SKM-1 treated with dmso at 0.1 percent for 144 hours (cell line): ENCODE data around the gene ATL3.
A peak's percentile ranks its signal among the peaks of the same experiment; 100 is the strongest.

Source experiments
- DNase-seq: peaks from one replicate; lab custom pipeline; 2025; ENCODE audit not compliant: unreplicated experiment; lab: John Stamatoyannopoulos, UW

Gene ATL3, protein sequence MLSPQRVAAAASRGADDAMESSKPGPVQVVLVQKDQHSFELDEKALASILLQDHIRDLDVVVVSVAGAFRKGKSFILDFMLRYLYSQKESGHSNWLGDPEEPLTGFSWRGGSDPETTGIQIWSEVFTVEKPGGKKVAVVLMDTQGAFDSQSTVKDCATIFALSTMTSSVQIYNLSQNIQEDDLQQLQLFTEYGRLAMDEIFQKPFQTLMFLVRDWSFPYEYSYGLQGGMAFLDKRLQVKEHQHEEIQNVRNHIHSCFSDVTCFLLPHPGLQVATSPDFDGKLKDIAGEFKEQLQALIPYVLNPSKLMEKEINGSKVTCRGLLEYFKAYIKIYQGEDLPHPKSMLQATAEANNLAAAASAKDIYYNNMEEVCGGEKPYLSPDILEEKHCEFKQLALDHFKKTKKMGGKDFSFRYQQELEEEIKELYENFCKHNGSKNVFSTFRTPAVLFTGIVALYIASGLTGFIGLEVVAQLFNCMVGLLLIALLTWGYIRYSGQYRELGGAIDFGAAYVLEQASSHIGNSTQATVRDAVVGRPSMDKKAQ

DNA sequence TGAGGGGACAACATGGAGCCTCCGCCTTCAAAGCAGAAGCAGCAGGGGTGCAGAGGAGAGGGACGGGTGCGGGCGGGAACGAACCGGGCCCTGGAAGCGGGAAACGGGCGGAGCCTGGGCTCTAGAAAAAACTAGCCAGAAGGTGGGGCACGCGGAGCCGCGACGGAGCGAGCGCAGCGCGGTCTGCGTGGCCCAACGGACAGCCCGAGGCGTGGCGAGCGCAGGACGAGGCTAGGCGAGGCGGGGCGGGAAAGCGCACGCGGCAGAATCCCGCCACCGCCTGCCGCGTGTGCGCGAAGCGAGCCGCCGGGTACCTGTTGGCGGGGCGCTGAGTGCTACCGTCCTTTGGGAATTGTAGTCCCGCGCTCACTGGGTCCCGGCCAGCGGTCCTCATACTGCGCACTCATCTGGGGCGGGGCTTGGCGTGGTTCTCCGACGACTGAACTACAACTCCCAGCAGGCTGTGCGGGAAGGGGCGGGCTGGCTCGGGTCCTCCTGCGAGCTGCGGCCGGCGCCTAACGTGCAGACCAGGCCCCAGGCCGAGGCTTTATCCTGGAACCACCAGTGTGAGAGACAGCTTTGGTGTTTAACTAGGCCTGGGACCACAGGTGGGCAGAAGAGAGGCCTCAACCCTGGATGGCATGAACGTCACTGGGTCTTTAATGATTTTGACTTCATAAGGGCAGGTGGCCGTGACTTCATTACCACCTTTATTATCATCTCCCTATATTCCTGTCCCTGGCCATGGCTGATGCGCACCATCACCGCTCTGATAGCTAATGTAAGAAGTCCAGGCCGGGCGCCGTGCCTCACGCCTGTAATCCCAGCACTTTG lies at the start of gene ATL3:
TSS of gene ATL3 (minus strand) at position 55 of the 834 bp plus-strand sequence. CDS start at position 14, 41 bp downstream.
- DNase-seq, result peak; percentile 95

DNA sequence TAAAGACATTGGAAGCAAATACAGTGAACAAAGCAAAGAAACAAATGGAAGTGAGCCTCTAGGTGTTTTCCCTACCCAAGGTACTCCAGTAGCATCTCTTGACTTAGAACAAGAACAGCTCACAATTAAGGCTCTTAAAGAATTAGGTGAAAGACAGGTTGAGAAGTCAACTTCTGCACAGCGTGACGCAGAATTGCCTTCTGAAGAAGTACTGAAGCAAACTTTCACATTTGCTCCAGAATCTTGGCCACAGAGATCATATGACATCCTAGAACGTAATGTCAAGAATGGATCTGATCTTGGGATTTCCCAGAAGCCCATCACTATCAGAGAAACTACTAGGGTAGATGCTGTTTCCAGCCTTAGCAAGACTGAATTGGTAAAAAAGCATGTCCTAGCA lies 49.4 kb upstream of the ATL3 start:
- no peak for DNase-seq

DNA sequence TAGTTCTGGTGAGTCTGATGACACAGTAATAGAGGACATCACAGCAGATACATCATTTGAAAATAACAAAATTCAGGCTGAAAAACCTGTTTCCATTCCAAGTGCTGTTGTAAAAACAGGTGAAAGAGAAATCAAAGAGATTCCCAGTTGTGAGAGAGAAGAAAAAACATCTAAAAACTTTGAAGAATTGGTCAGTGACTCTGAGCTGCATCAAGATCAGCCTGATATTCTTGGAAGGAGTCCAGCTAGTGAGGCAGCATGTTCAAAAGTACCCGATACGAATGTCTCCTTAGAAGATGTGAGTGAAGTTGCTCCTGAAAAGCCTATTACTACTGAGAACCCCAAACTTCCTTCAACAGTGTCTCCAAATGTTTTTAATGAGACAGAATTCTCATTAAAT lies 48.8 kb upstream of the ATL3 start:
- DNase-seq, result no peak

DNA sequence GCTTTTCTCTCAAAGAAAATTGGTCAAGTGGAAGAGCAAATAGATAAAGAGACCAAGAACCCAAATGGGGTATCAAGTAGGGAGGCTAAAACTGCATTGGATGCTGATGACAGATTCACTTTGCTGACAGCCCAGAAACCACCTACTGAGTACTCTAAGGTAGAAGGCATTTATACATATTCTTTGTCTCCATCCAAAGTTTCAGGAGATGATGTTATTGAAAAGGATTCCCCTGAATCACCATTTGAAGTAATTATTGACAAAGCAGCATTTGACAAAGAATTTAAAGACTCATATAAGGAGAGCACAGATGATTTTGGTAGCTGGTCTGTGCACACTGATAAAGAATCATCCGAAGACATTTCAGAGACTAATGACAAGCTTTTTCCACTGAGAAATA lies 47.8 kb upstream of the ATL3 start:
- no peak for DNase-seq

DNA sequence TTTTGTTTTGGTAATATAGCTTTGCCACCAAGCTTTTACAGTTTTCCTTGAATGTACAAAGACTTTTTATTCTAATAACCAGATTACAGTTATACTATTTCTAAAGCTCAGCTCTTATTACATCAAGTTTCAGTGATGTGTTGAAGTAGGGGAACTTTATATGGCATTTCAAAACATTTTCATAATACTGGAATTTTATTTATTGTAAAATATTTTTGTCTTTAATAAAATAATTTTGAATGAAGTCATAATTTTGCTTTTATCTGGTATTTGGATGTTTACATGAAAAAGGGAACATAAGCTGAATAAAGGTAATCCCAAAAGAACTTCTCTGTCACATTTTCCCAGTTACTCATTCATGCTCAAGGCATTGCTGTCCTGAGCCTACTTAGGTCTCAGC lies 44.9 kb upstream of the ATL3 start:
- DNase-seq, result no peak

DNA sequence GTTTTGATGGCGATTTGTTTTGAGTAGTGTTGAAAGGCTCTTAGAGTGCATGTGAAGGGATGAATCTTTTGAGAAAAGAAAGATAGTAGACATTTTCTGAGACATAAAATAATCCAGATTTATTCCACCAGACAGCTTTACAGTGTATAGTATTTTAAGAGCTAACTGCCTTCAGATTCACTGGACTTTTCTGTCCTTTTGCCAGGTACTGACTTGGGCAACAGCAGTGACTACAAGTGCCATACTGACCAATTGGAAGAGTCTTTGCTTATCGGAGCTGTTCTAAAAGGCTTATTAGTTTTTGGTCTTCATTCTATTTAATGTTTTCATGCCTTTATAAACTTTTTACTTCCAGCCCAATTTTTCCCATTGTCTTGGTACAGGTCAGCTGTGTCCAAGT lies 42.6 kb upstream of the ATL3 start:
- no peak for DNase-seq

DNA sequence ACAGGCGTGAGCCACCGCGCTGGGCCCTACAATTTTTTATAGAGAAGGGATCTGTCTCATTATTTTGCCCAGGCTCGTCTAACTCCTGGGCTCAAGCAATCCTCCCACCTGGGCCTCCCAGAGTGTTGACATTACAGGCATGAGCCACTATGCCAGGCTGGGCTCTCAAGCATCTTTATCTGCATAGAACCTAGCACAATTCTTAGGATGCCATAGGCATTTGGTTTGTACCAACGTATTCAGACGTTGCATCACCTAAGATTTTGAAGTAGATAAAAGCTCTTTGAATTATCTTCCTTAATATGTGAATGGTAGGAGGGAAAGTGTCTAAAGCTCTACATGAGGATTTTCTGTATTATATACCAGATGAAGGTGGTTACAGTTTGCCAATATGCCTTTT lies 40.7 kb upstream of the ATL3 start:
- DNase-seq, result no peak

DNA sequence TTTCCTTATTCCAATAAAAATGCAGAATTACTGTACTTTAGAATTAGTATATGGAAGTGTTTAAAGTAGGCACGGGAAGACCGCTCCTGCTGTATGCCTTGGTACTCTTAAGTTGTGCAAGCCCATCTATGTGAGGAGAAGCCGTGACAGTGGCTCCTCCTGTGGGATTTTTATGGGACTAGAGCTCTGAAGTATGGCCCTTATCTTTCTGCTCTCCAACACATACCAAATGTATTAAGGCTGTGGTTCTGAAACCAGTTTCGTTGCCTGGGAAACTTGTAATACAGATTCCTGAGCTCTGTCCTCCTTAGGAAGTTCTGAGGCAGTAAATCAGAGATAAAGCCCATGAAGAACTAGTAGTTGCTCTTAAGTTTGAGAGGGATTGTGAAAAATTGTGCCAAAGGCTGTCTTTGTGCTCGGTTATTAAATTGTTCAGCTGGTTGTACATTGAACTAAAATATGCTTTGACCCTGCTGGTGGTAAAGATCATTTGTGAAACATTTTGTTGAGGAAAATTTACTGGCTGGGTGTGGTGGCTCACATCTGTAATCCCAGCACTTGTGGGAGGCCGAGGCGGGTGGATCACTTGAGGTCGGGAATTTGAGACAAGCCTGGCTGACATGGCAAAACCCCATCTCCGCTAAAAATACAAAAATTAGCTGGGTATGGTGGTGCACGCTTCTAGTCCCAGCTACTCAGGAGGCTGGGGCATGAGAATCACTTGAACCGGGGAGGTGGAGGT lies 39.5 kb upstream of the ATL3 start:
- DNase-seq, result no peak

DNA sequence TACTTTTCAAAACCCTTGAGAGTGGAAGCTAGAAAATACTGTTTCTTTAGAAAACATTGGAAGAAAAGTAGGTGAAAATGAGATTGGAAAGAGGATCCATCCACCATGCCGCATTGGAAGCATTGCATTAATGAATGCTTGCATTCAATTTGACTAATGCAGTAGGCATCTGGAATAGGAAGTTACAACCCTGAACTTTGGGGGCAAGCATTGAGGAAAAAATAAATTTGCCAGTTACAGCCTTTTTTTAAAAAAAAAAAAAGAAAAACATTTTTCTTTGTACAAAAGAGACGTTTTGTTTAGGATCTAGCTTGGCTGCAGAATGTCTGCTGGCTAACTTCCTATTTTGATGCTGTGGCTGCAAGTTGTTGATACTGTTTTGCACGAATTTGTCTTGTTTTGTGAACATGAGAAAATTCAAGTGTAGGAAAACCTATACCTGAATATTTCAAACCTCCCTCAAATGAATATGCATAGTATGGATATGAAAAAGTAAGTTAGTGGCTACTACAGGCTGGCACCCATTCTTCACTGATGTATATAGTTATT lies 38.2 kb upstream of the ATL3 start:
- no peak for DNase-seq

DNA sequence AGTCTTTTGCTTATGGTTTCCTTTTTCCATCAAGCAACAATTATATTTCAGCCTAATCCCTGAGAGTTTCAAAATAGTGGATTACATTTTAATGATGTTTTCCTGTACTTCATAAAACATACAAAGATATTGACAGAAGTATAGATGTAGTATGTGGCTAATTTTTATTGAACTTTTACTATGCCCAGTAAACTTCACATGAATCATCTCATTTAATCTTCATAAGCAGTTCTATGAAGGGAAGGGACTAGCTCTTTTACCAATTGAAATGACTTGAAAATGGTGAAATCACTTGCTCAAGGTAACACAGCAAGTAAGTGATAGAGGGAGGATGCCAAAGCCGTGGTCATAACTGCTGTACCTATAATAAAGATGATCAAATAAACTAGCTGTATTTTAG lies 37.6 kb upstream of the ATL3 start:
- DNase-seq, result no peak

DNA sequence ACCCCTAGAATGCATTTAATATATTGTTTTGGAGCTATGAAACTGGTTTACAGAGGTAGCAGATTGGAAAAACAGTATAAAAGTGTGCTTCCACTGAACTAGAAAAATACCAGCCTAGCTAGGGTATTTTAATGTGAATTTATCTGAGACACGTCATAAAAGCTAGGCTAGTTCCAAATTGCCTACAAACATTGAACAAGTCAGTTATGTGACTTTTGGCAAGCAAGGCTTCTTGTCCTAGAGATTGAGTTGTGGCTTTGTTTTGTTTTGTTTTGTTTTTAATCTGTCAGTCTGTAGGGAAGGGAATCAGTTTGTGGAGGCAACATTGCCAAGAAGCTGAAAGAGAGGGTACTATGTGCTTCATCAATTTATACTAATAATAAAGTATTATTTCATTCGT lies 34.4 kb upstream of the ATL3 start:
- no peak for DNase-seq

DNA sequence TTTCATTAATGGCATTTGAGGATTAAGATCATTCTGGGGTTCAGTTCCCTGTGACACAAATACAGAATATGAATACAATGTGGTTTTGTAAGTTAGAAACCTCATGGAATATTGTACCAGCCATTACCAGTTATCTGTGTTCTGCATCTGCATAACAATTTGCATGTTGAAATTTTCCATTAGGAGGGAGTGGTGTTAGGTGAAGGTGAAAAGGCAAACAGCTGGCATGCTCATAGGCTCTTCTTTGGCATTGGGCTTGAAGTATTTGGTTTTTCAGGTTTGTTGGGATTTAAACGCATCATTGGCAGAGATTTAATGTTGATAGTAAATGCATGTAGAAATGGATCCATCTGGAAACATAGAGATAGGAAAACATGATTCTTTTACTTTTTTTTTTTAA lies 28.7 kb upstream of the ATL3 start:
- DNase-seq, result no peak

DNA sequence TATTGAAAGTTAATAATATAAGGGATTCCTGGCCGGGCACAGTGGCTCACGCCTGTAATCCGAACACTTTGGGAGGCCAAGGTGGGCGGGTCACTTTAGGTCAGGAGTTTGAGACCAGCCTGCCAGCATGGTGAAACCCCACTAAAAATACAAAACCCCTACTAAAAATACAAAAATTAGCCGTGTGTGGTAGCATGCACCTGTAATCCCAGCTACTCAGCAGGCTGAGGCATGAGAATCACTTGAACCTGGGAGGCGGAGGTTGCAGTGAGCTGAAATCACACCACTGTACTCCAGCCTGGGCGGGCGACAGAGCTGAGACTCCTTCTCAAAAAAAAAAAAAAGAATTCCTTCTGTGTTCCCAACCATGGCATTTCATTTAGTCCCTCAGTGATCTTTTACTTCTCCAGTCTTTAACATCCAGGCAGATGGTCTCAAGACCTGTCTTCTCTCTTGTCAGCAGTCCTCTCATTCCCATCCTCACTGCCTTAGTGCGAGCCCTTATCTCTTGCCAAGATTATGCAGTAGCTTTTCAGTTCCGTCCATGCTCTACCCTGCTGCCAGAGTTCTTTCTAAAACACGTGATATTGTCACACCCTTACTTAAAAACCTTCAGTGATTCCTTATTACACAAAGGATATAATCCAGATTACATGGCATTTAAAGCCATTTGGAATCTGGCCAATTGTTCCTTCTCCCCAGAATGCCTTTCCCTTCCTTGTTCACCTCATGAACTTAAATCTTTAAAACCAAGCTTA lies 28.0 kb upstream of the ATL3 start:
- DNase-seq, result no peak

DNA sequence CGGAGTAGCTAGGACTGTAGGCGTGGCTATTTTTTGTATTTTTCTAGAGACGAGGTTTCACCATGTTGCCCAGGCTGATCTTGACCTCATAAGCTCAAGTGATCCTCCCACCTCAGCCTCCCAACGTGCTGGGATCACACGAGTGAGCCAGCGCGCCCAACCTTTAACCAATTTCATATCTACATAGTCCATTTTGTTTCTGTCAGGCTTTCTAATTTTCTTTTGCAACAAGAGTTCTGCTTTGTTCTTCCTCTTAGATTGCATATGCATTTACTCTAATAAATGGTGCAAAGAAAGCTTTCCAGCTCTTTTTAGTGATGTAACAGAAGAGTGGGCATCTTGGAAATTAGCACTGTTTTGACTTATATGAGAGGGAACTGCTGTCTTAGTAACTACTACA lies 23.4 kb upstream of the ATL3 start:
- no peak for DNase-seq

DNA sequence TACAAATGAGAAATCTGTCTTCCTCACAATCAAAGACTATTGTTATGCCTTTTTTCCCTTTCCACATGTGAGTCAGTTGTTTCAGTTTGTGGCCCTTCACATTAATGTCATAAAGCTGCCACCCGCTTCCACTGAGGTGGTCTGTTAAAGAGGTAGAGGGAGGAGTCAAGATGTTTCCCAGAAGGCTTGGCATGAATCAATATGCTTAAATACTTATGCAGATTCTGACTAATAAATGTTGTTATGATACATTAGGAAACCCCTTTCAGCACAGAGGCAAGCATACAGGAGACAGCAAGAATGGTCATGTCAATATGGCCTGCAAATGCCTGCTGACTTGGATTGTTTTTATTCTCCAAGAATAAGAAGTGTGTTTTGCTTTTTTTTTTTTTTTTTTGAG lies 16.7 kb upstream of the ATL3 start:
- no peak for DNase-seq

DNA sequence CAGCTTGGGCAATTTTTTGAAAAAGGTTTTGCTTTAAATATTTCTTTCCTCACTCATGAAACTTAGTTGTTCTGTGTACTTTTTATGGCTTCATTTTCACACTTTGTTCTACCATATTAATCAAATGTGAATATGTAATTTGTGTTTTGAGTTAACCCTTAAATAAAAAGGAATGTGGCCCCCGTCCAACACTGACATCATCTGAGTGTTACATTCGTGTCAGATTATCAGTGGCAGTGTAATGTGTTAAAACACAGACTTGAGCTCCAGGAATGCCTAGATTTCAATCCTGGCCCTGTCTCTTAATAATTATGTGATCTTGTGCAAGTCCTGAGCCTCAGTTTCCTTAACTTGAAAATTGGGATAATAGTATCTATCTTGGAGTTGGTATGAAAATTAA lies 15.8 kb upstream of the ATL3 start:
- DNase-seq, result no peak

DNA sequence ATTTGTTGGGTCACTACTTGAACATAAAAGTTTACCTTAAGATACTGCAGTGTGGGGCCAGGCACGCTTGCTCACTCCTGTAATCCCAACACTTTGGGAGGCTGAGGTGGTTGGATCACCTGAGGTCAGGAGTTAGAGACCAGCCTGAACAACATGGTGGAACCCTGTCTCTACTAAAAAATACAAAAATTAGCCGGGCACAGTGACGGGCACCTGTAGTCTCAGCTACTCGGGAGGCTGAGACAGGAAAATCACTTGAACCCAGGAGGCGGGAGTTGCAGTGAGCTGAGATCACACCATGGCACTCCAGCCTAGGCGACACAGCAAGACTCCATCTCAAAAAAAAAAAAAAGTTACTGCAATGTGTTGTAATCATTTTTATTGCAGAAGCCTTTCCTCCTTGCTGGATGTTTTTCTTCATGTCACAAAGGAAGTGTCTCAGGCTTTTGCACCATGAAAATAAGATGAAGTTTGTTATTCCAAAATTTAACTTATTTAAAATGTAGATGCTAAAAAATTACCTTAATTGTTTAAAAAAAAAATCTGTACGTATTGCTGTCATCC lies 14.1 kb upstream of the ATL3 start:
- peak; percentile 28 for DNase-seq

DNA sequence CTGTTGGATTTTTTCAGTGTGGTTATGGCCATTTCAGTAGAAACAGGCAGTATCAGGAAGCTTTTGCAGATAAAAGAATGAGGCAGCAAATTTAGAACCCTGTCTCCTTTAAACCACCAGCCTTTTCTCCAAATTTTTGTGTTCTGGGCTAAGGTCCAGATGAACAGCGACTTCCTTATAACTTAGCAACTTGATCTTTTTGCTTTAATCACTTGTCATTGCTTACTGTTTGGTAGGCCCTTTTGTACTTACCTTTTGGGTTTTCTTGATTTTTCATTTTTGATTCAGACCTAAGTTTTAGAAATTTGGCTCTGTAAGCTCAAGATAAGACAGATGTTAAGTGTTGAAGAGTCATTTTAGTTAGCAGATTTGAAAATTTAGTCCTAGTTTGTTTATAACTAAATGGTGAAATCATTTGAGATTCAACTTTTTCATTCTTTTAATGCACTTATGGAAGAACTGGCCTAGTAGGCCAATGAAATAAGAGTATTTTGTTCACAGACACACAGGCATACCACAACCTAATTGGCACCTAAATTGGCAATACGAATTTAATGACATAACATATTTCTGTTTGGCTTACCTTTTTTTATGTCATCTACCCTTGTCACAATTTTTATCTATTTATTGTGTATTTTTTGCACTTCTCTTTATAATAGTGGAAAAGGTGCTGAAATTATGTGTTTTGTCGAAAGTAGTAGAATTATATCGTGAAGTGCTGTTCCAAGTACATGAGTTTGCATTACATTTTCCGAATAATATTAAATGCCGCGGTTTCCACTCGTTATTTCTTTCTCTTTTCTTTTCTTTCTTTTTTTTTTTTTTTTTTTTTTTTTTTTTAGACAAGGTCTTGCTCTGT lies 12.2 kb upstream of the ATL3 start:
- no peak for DNase-seq
